Hepatocyte (in vitro differentiated cells): ENCODE measurements around the gene OPRM1. TPM values are rescaled to one million over a fixed set of nuclear protein-coding genes. Genes with fewer than 3 reads are reported as not detected.

Experiments used
- DNase-seq: peaks from one replicate; pipeline ENCODE4 v3.0.0-alpha.2; 2016; ENCODE audit warnings: low spot score
- H2AFZ ChIP-seq: fragments of 200-600 bp; sonication (generic); 2 replicates; pipeline ENCODE4 v1.6.0; 2016; ENCODE audit warnings: antibody characterized with exemption, mild to moderate bottlenecking
- H3K27ac ChIP-seq: fragments of 200-600 bp; sonication (generic); 2 replicates; pipeline ENCODE4 v1.5.1; 2016; ENCODE audit warnings: mild to moderate bottlenecking
- H3K27me3 ChIP-seq: fragments of 200-600 bp; sonication (generic); 2 replicates; pipeline ENCODE4 v1.6.1; 2016
- H3K36me3 ChIP-seq: fragments of 200-600 bp; sonication (generic); replicated peaks from 2 replicates; pipeline ENCODE4 v1.5.1; 2016; ENCODE audit warnings: low read depth; ENCODE audit not compliant: insufficient read depth
- H3K4me1 ChIP-seq: fragments of 200-600 bp; sonication (generic); 2 replicates; pipeline ENCODE4 v1.5.1; 2016; ENCODE audit warnings: mild to moderate bottlenecking, moderate library complexity; ENCODE audit not compliant: insufficient read depth
- H3K4me2 ChIP-seq: fragments of 200-600 bp; sonication (generic); 2 replicates; pipeline ENCODE4 v1.6.0; 2016
- H3K4me3 ChIP-seq: fragments of 200-600 bp; sonication (generic); 2 replicates; pipeline ENCODE4 v1.5.1; 2016; ENCODE audit warnings: mild to moderate bottlenecking
- H3K79me2 ChIP-seq: fragments of 200-600 bp; sonication (generic); 2 replicates; pipeline ENCODE4 v1.6.0; 2017; ENCODE audit warnings: mild to moderate bottlenecking
- H3K9me2 ChIP-seq: fragments of 200-600 bp; sonication (generic); replicated peaks from 2 replicates; pipeline ENCODE4 v1.6.0; 2017; ENCODE audit warnings: mild to moderate bottlenecking; ENCODE audit not compliant: insufficient read depth
- H3K9me3 ChIP-seq: fragments of 200-600 bp; sonication (generic); 2 replicates; pipeline ENCODE4 v1.5.1; 2016; ENCODE audit warnings: low read depth, mild to moderate bottlenecking
- H4K20me1 ChIP-seq: fragments of 200-600 bp; sonication (generic); 2 replicates; pipeline ENCODE4 v1.6.0; 2016; ENCODE audit warnings: mild to moderate bottlenecking; ENCODE audit not compliant: insufficient read depth, poor library complexity, severe bottlenecking
- EZH2 ChIP-seq: fragments of 200-600 bp; sonication (generic); IDR thresholded peaks from 2 replicates; pipeline ENCODE4 v1.6.1; 2016; ENCODE audit warnings: antibody characterized with exemption, mild to moderate bottlenecking, borderline replicate concordance
- EZH2phosphoT487 ChIP-seq: fragments of 200-600 bp; sonication (generic); IDR thresholded peaks from one replicate; pipeline ENCODE4 v1.6.1; 2018; ENCODE audit warnings: antibody characterized with exemption, mild to moderate bottlenecking, low read depth, moderate library complexity; ENCODE audit not compliant: unreplicated experiment, severe bottlenecking
- WGBS: methylation state at CpG from one replicate; pipeline ENCODE4 v1.1.6; 2016; ENCODE audit warnings: low lambda C conversion rate; ENCODE audit errors: missing lambda C conversion rate; 5-methylcytosine and 5-hydroxymethylcytosine counted together
- polyA plus RNA-seq: library from polyadenylated mRNA; unstranded; fragments of >200 nt; fragmentation: Nextera tagmentation; extraction: Ambion mirVana; gene quantifications from 2 replicates; pipeline ENCODE4 v1.2.1, GENCODE V29; 2016
- total RNA-seq: library from RNA; depleted of rRNA; stranded (reverse); fragments of >200 nt; gene quantifications from 2 replicates; pipeline ENCODE4 v1.2.3, GENCODE V29; 2014
- TF ChIP-seq, protein P1 (sequence below): fragments of 200-600 bp; sonication (generic); IDR thresholded peaks from 2 replicates; pipeline ENCODE4 v1.5.1; 2016; ENCODE audit warnings: antibody characterized with exemption, mild to moderate bottlenecking; ENCODE audit not compliant: poor library complexity

Gene OPRM1
- total and polyA plus RNA-seq, 2 experiments from 2014 or later: not detected

DNA sequence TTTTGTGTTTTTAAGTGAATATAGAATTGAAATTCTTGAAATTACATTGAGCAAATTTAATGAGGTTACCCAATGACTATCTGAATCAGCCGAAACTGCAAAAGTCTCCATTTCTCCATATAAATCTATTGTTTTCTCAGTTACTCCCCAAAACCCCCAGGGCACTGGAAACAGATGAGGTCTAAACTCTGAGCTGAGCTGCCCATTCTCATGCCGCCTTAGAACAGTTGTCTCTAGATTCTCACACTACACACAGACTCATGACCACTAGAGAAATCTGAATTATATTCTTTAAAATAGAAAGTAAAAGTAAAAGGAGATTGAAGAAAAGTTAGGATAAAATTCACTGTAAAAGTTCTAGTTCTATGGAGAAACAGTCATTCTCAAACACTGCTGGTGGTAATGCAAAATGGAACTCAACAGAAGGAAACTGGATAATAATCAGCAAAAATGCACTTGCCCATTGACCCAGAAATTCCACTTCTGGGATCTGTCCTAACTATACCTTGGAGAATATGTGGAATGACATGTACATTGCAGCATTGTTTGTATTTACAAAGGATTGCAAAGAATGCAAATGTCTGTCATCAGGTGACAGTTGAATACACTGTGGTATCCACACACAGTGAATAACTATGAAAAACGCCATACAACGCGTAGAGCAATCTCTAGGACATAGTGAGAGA, 192.0 kb downstream of the OPRM1 start:
- Histone ChIP-seq H3K27me3 (no peaks in the 10 kb centered on the region), H3K36me3 (no peaks in the 10 kb centered on the region), H3K9me2 (no peaks in the 10 kb centered on the region), H3K4me3 (no peak overlapping the region), H2AFZ (no peak overlapping the region), H3K27ac (no peak overlapping the region), H3K4me2 (no peak overlapping the region), H3K9me3 (no peaks in the 10 kb centered on the region), H3K4me1 (no peaks in the 10 kb centered on the region), H4K20me1 (no peaks in the 10 kb centered on the region), H3K79me2 (no peaks in the 10 kb centered on the region)
- DNase-seq: no peak
- TF ChIP-seq EZH2 (no peak), EZH2phosphoT487 (no peak)
- TF ChIP-seq, protein P1, sequence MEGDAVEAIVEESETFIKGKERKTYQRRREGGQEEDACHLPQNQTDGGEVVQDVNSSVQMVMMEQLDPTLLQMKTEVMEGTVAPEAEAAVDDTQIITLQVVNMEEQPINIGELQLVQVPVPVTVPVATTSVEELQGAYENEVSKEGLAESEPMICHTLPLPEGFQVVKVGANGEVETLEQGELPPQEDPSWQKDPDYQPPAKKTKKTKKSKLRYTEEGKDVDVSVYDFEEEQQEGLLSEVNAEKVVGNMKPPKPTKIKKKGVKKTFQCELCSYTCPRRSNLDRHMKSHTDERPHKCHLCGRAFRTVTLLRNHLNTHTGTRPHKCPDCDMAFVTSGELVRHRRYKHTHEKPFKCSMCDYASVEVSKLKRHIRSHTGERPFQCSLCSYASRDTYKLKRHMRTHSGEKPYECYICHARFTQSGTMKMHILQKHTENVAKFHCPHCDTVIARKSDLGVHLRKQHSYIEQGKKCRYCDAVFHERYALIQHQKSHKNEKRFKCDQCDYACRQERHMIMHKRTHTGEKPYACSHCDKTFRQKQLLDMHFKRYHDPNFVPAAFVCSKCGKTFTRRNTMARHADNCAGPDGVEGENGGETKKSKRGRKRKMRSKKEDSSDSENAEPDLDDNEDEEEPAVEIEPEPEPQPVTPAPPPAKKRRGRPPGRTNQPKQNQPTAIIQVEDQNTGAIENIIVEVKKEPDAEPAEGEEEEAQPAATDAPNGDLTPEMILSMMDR: no peak
- WGBS: 94% methylated on average over 5 of the region's 5 CpGs

DNA sequence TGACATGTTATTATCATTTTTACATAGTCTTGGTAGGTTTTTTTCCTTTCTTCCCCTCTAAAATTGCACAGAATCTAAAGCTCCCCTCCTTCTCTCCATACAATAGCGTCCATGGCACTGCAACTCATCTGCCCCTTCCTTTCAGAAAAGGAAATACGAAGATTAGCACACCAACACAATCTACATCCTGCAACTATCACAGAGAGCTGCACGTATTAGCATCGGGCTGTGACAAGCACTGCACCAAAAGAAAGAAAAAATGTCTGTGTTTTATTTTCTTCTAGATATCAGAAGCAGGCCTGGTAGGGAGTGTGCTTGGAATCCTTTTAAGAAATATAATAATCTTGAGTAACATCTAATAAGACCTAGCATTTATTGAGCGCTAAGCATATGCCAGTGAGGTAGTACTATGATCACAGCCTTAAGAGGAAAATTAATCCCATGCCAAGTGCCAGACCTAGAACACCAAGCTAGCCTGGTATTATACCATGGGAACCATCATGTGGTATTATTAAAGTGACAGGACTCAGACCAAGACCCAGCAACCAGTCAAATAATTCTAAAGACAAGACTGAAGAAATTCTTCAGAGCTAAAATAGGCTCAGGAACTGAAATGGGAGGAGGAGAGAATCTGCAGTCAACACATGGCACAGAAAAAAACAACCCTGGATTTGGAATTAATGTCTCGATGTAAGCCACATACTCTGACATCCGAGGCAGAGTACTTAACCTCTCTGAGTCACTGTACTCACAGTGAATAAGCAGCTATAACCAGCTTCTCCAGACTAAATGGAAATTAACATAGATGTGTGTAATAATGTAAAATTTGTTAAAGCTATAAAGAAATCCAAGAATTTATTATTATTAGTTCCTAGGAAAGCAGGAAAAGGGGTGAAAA, 193.2 kb downstream of the OPRM1 start:
- no peaks in the 10 kb centered on the region for H3K4me1 ChIP-seq

DNA sequence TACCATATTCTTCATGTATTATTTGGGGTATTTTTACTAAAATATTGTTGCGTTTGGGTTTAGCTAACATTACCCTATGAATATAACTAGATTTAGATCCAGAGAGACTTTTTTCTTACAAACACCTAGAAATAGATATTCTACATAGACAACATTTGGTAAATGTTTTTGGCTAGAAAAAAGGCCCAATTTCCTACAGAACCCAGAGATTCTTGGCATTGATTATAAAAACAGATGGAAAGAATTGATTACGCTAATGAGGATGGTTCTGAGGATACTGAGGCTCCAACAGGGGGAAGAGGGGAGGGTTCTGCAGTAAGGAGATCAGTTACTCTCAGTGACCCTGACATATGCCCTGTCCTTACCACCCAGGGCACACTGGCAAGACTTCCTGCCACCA, 194.3 kb downstream of the OPRM1 start:
- H3K79me2 ChIP-seq: no peaks in the 10 kb centered on the region
- no peak overlapping the region for H2AFZ ChIP-seq
- H3K36me3 ChIP-seq: no peaks in the 10 kb centered on the region
- no peak overlapping the region for H3K4me3 ChIP-seq
- H3K4me1 ChIP-seq: no peaks in the 10 kb centered on the region
- no peaks in the 10 kb centered on the region for H3K9me2 ChIP-seq
- H4K20me1 ChIP-seq: no peaks in the 10 kb centered on the region
- DNase-seq: no peak
- no peaks in the 10 kb centered on the region for H3K27me3 ChIP-seq
- no peaks in the 10 kb centered on the region for H3K9me3 ChIP-seq
- H3K4me2 ChIP-seq: no peak overlapping the region
- TF ChIP-seq EZH2: no peak
- TF ChIP-seq, protein P1: no peak
- no peak for TF ChIP-seq EZH2phosphoT487
- no peak overlapping the region for H3K27ac ChIP-seq
- 89% methylated on average over 2 of the region's 2 CpGs for WGBS

More for the DNA sequence above, 193.2 kb downstream of the OPRM1 start:
- Histone ChIP-seq H2AFZ (no peak overlapping the region), H3K4me2 (no peak overlapping the region), H3K4me3 (no peak overlapping the region), H3K27ac (no peak overlapping the region), H3K9me2 (no peaks in the 10 kb centered on the region), H3K27me3 (no peaks in the 10 kb centered on the region), H3K79me2 (no peaks in the 10 kb centered on the region), H3K9me3 (no peaks in the 10 kb centered on the region), H3K36me3 (no peaks in the 10 kb centered on the region), H4K20me1 (no peaks in the 10 kb centered on the region)
- DNase-seq: no peak
- WGBS: 80% methylated on average over 7 of the region's 7 CpGs
- no peak for TF ChIP-seq EZH2
- no peak for TF ChIP-seq EZH2phosphoT487
- TF ChIP-seq, protein P1: no peak
